Measurements from ENCODE around the gene GNL3L.

GNL3L gene

GRCh38 chrX:54494166-54494988 lies 35.6 kb upstream of the GNL3L start:
- no peak for DNase-seq (ENCODE audit: extremely low read depth, low read depth)
- peak overlapping the region; percentile 66 for H3K4me3 ChIP-seq (replicated peaks; ENCODE audit: low read depth, low read length)
- no peak for TF ChIP-seq CTCF (IDR thresholded peaks at IDR 0.05; ENCODE audit: low read depth, low read length, missing control alignments)

- no peak for DNase-seq (ENCODE audit: extremely low read depth, low read depth)
- no peak for TF ChIP-seq CTCF (IDR thresholded peaks at IDR 0.05; ENCODE audit: low read depth, low read length, missing control alignments)
- H3K4me3 ChIP-seq (replicated peaks; ENCODE audit: low read depth, low read length), result peak overlapping the region; percentile 66
Observed at GRCh38 chrX:54494989-54495813, 34.8 kb upstream of the GNL3L start.

- DNase-seq (ENCODE audit: extremely low read depth, low read depth), result no peak
- no peak for TF ChIP-seq CTCF (IDR thresholded peaks at IDR 0.05; ENCODE audit: low read depth, low read length, missing control alignments)
- peak within 1 kb of the TSS; percentile 66 for H3K4me3 ChIP-seq (replicated peaks; ENCODE audit: low read depth, low read length)
Observed at GRCh38 chrX:54495814-54496516, 34.1 kb upstream of the GNL3L start, which contains the start of gene FGD1. FGD1 (minus strand) TSS chrX:54496234; CDS start chrX:54495432, 802 bp downstream.

GRCh38 chrX:54496517-54496852 lies 33.5 kb upstream of the GNL3L start:
- peak overlapping the region; percentile 66 for H3K4me3 ChIP-seq (replicated peaks; ENCODE audit: low read depth, low read length)
- DNase-seq (ENCODE audit: extremely low read depth, low read depth), result no peak
- TF ChIP-seq CTCF (IDR thresholded peaks at IDR 0.05; ENCODE audit: low read depth, low read length, missing control alignments), result no peak

GRCh38 chrX:54496936-54497335 lies 33.1 kb upstream of the GNL3L start:
- DNase-seq (ENCODE audit: extremely low read depth, low read depth), result no peak
- H3K4me3 ChIP-seq (replicated peaks; ENCODE audit: low read depth, low read length), result no peak overlapping the region
- no peak for TF ChIP-seq CTCF (IDR thresholded peaks at IDR 0.05; ENCODE audit: low read depth, low read length, missing control alignments)

GRCh38 chrX:54509400-54509799 lies 20.6 kb upstream of the GNL3L start:
- no peak overlapping the region for H3K4me3 ChIP-seq (replicated peaks; ENCODE audit: low read depth, low read length)
- TF ChIP-seq CTCF (IDR thresholded peaks at IDR 0.05; ENCODE audit: low read depth, low read length, missing control alignments), result no peak
- no peak for DNase-seq (ENCODE audit: extremely low read depth, low read depth)
